ENCODE results near the gene SYCN. TPM values are rescaled to one million over a fixed set of nuclear protein-coding genes. Genes with fewer than 3 reads are reported as not detected.

Gene SYCN
- total and polyA plus RNA-seq, 12 donors = 0.55 TPM; not detected in 11

DNA sequence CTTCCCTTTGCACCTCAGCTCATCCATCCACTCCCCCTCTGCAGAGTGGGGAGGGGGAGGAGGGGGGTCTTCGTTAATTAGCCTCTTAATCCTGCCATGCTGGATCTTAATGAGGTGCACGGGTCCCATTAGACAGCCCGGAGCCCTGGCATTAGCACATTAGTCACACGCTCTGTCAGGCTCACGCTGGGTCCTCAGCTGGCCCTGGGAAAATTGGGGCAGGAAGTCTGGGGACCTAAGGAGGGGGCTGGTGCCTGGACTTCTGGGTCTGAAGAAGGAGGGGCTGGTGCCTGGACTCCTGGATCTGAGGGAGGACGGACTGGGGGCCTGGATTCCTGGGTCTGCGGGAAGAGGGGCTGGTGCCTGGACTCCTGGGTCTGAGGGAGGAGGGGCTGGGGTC lies 7.7 kb downstream of the SYCN start:
- peaks cover 0 to 5% (median 0%) of the 10 kb centered on the region in 9 donors for H3K4me1 ChIP-seq
- no peak overlapping the region for H3K27ac ChIP-seq
- TF ChIP-seq, protein P1, sequence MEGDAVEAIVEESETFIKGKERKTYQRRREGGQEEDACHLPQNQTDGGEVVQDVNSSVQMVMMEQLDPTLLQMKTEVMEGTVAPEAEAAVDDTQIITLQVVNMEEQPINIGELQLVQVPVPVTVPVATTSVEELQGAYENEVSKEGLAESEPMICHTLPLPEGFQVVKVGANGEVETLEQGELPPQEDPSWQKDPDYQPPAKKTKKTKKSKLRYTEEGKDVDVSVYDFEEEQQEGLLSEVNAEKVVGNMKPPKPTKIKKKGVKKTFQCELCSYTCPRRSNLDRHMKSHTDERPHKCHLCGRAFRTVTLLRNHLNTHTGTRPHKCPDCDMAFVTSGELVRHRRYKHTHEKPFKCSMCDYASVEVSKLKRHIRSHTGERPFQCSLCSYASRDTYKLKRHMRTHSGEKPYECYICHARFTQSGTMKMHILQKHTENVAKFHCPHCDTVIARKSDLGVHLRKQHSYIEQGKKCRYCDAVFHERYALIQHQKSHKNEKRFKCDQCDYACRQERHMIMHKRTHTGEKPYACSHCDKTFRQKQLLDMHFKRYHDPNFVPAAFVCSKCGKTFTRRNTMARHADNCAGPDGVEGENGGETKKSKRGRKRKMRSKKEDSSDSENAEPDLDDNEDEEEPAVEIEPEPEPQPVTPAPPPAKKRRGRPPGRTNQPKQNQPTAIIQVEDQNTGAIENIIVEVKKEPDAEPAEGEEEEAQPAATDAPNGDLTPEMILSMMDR (IDR thresholded peaks at IDR 0.05) = no peak
- peaks cover 11 to 95% (median 86%) of the 10 kb centered on the region in 7 donors for H3K27me3 ChIP-seq
- H3K36me3 ChIP-seq = no peaks in the 10 kb centered on the region
- H3K4me3 ChIP-seq = no peak overlapping the region
- DNase-seq (no peak), ATAC-seq (no peak)
- WGBS, 2 donors = 7 to 9% methylated on average over 7 of the region's 7 CpGs
- intact Hi-C loops (cut with DNase I) = loop anchor here in 3 of 10 donors (10.0 kb wide), 2 partner anchors 82 to 128 kb away; partner anchors contain the start of gene LRFN1 (in 2 of the 3)
- H3K9me3 ChIP-seq = no peaks in the 10 kb centered on the region

DNA sequence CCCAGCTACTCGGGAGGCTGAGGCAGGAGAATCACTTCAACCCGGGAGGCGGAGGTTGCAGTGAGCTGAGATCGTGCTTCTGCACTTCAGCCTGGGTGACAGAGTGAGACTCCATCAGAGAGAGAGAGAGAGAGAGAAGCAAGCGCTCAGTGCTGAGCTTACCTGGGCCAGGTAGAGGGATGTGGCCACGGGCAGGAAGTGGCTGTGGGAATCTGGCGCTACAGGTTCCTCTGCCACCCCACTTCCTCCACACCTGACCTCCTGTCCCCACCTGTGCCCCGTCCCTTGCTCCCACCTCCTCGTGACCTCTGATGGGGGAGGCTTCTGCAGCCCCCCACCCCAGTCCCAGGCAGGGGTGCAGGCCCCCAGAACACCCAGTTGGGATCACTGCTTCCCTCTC lies 8.3 kb downstream of the SYCN start:
- H3K9me3 ChIP-seq = no peaks in the 10 kb centered on the region
- no peaks in the 10 kb centered on the region for H3K36me3 ChIP-seq
- no peak overlapping the region for H3K27ac ChIP-seq
- intact Hi-C loops (cut with DNase I) = loop anchor here in 3 of 10 donors (10.0 kb wide), 2 partner anchors 81 to 129 kb away; partner anchors contain the start of gene LRFN1 (in 2 of the 3)
- ATAC-seq (no peak), DNase-seq (no peak)
- H3K4me1 ChIP-seq = peaks cover 0 to 5% (median 0%) of the 10 kb centered on the region in 9 donors
- H3K4me3 ChIP-seq = no peak overlapping the region
- 41 to 50% methylated on average over 9 of the region's 9 CpGs for WGBS, 2 donors
- TF ChIP-seq, protein P1 (IDR thresholded peaks at IDR 0.05) = no peak
- peaks cover 11 to 94% (median 81%) of the 10 kb centered on the region in 7 donors for H3K27me3 ChIP-seq

DNA sequence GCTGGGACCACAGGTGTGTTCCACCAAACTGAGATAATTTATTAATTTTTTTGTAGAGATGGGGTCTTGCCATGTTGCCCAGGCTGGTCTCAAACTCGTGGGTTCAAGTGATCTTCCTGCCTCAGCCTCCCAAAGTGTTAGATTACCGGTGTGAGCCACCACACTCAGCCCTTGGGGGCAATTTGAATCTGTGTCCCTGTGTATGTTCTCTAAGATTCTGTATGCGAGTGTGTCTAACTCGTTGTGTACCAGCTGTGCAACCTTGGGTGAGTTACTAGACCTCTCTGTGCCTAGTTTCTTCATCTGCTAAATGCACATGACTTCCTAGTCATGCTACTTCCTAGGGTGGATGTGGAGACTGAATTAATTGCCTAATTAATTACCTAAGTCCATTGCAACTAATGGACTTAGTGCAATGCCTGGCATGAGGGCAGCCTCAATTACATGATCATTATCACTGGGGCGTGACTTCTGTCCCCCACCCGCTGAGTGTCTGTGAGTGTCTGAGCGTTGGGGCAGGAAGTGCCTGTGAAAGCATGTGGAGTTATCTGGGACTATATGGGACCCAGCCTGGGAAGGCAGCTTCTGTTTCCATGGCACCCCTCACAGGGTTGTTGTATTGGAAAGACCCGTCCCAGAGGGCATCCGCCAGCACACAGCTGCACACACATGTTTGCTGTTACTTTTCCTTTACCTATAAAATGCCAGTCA lies 9.1 kb downstream of the SYCN start:
- Histone ChIP-seq H3K4me3 (no peak overlapping the region), H3K27ac (no peak overlapping the region), H3K27me3 (peaks cover 11 to 88% (median 75%) of the 10 kb centered on the region in 7 donors), H3K36me3 (no peaks in the 10 kb centered on the region), H3K9me3 (no peaks in the 10 kb centered on the region), H3K4me1 (peaks cover 0 to 5% (median 0%) of the 10 kb centered on the region in 9 donors)
- no peak for DNase-seq
- TF ChIP-seq, protein P1 (IDR thresholded peaks at IDR 0.05) = no peak
- intact Hi-C loops (cut with DNase I) = loop anchor here in 3 of 10 donors (10.0 kb wide), 2 partner anchors 80 to 130 kb away; partner anchors contain the start of gene LRFN1 (in 2 of the 3)
- ATAC-seq = no peak
- 43 to 44% methylated on average over 9 of the region's 9 CpGs for WGBS, 2 donors

DNA sequence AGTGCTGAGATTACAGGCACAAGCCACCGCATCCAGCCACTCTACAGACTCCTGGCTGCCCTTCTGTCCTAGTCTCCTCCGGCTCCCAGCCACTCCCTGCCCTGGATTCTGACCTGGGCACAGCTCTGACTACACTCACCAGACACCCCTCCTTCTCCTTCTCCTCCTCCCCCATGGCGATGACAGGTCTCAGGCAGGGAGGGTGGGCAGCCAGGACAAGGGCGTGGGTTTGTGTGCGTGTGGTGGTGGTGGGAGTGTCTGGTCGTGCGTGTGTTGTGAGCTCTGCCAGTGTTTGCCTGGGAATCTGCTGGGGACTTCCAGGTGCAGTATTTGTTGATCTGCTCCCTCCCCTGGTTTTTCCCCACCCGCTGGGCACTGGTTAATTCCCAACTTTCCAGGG lies 10.3 kb downstream of the SYCN start:
- H3K9me3 ChIP-seq = no peaks in the 10 kb centered on the region
- no peak for DNase-seq
- intact Hi-C loops (cut with DNase I) = loop anchor here in 3 of 10 donors (10.0 kb wide), 2 partner anchors 79 to 131 kb away; partner anchors contain the start of gene LRFN1 (in 2 of the 3)
- H3K36me3 ChIP-seq = no peaks in the 10 kb centered on the region
- TF ChIP-seq, protein P1 (IDR thresholded peaks at IDR 0.05) = no peak
- no peak overlapping the region for H3K27ac ChIP-seq
- 15 to 25% methylated on average over 8 of the region's 8 CpGs for WGBS, 2 donors
- peaks cover 0 to 5% (median 0%) of the 10 kb centered on the region in 9 donors for H3K4me1 ChIP-seq
- no peak overlapping the region for H3K4me3 ChIP-seq
- H3K27me3 ChIP-seq = peaks cover 11 to 88% (median 66%) of the 10 kb centered on the region in 7 donors
- no peak for ATAC-seq
